Spleen (tissue), 13 donors: ENCODE results near the gene ZNF687. TPM values are rescaled to one million over a fixed set of nuclear protein-coding genes. Genes with fewer than 3 reads are reported as not detected.

ENCODE experiments used
- DNase-seq: peaks from one replicate; pipeline ENCODE4 v3.0.0-alpha.2; 2020
- H3K27ac ChIP-seq, 8 donors: fragments of 200-600 bp; sonication (generic) in 7 of 8; 1 replicate in 4 of 8; 2 replicates in 4 of 8; pipeline versions ENCODE4 v1.5.0 to v1.8.0; 2016 to 2021; ENCODE audit warnings: inconsistent platforms in 4 of 8, mild to moderate bottlenecking in 4 of 8, moderate library complexity in 1 of 8
- H3K27me3 ChIP-seq, 7 donors: fragments of 200-600 bp; sonication (generic) in 6 of 7; replicated peaks in 1 of 7; 1 replicate in 4 of 7; 2 replicates in 3 of 7; pipeline versions ENCODE4 v1.5.0 to v1.8.0; 2016 to 2021; ENCODE audit warnings: inconsistent platforms in 3 of 7, mild to moderate bottlenecking in 1 of 7
- H3K36me3 ChIP-seq, 6 donors: fragments of 200-600 bp; sonication (generic) in 5 of 6; 1 replicate in 4 of 6; 2 replicates in 2 of 6; pipeline versions ENCODE4 v1.5.0 to v1.8.0; 2016 to 2021; ENCODE audit warnings: inconsistent platforms in 2 of 6
- H3K4me1 ChIP-seq, 6 donors: fragments of 200-600 bp; sonication (generic) in 5 of 6; 1 replicate in 3 of 6; 2 replicates in 3 of 6; pipeline versions ENCODE4 v1.5.0 to v1.8.0; 2016 to 2021; ENCODE audit warnings: inconsistent platforms in 3 of 6
- H3K4me3 ChIP-seq, 8 donors: fragments of 200-600 bp; sonication (generic) in 7 of 8; 1 replicate in 4 of 8; 2 replicates in 4 of 8; pipeline versions ENCODE4 v1.5.0 to v1.8.0; 2016 to 2021; ENCODE audit warnings: inconsistent platforms in 4 of 8, mild to moderate bottlenecking in 4 of 8, moderate library complexity in 2 of 8
- H3K9me3 ChIP-seq, 8 donors: fragments of 200-600 bp; sonication (generic) in 7 of 8; 1 replicate in 4 of 8; 2 replicates in 4 of 8; pipeline versions ENCODE4 v1.5.0 to v1.8.0; 2016 to 2021; ENCODE audit warnings: inconsistent platforms in 4 of 8
- POLR2A ChIP-seq, 3 donors: fragments of 450-650 bp; IDR thresholded peaks; one replicate each; pipeline ENCODE4 v1.5.1; 2017; ENCODE audit warnings: antibody characterized with exemption in 3 of 3, mild to moderate bottlenecking in 1 of 3
- POLR2AphosphoS5 ChIP-seq, 3 donors: sonication (generic); formaldehyde crosslinking; IDR thresholded peaks; one replicate each; pipeline ENCODE4 v1.5.1; 2017; ENCODE audit warnings: antibody characterized with exemption in 3 of 3
- WGBS, 5 donors: extraction: QIAGEN DNeasy Blood & Tissue Kit in 3 of 5; methylation state at CpG; one replicate each; pipeline versions ENCODE4 v1.1.5 to v1.1.7; 2013 to 2018; 5-methylcytosine and 5-hydroxymethylcytosine counted together
- intact Hi-C: fragments of 100-400 bp; cut with DNase I; formaldehyde crosslinking; loops from one replicate; pipeline ENCODE4 v1.15.0; 2023; ENCODE audit warnings: low total_unique reads
- long read RNA-seq, 2 donors: transcript quantifications; one replicate each; lab custom pipeline, GENCODE V29; 2026
- polyA plus RNA-seq, 3 donors: library from polyadenylated mRNA; stranded (reverse); fragments of 200-250 nt; gene quantifications; one replicate each; pipeline ENCODE4 v1.2.1, GENCODE V29; 2013
- total RNA-seq, 7 donors: library from RNA; depleted of rRNA in 3 of 7; stranded (reverse); fragments of >200 nt in 3 of 7; fragmentation: NEBNext Ultra II Directional in 4 of 7; extraction: Animal tissue kit (Norgen Biotek cat#: 25700) in 4 of 7; gene quantifications; one replicate each; pipeline versions ENCODE4 v1.1.0 to v1.2.1, GENCODE V29; 2016 to 2021
- TF ChIP-seq, protein P1 (sequence below), 11 experiments: fragments of 200-600 bp in 7 of 11; fragments of 450-650 bp in 4 of 11; sonication (generic) in 4 of 11; IDR thresholded peaks in 8 of 11; conservative IDR thresholded peaks in 3 of 11; 1 replicate in 7 of 11; 2 replicates in 4 of 11; pipeline versions ENCODE4 v1.4.0 to v1.8.0; 2016 to 2021; ENCODE audit warnings: antibody characterized with exemption in 11 of 11, inconsistent platforms in 4 of 11, mild to moderate bottlenecking in 1 of 11
- donor health status: healthy with polysubstance abuse.
- donor health status: DM: no; HTN: no; CAD: no; lungs with moderate emphysema.
- donor health status: DM: no; HTN: no; CAD: no.
- donor health status: Bipolar disorder and iron deficiency.
- donor health status: healthy.
- donor health status: DM: no; HTN: no; CAD: no.
- donor health status: DM: yes; HTN: yes; CAD: no.

Gene ZNF687, protein sequence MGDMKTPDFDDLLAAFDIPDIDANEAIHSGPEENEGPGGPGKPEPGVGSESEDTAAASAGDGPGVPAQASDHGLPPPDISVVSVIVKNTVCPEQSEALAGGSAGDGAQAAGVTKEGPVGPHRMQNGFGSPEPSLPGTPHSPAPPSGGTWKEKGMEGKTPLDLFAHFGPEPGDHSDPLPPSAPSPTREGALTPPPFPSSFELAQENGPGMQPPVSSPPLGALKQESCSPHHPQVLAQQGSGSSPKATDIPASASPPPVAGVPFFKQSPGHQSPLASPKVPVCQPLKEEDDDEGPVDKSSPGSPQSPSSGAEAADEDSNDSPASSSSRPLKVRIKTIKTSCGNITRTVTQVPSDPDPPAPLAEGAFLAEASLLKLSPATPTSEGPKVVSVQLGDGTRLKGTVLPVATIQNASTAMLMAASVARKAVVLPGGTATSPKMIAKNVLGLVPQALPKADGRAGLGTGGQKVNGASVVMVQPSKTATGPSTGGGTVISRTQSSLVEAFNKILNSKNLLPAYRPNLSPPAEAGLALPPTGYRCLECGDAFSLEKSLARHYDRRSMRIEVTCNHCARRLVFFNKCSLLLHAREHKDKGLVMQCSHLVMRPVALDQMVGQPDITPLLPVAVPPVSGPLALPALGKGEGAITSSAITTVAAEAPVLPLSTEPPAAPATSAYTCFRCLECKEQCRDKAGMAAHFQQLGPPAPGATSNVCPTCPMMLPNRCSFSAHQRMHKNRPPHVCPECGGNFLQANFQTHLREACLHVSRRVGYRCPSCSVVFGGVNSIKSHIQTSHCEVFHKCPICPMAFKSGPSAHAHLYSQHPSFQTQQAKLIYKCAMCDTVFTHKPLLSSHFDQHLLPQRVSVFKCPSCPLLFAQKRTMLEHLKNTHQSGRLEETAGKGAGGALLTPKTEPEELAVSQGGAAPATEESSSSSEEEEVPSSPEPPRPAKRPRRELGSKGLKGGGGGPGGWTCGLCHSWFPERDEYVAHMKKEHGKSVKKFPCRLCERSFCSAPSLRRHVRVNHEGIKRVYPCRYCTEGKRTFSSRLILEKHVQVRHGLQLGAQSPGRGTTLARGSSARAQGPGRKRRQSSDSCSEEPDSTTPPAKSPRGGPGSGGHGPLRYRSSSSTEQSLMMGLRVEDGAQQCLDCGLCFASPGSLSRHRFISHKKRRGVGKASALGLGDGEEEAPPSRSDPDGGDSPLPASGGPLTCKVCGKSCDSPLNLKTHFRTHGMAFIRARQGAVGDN
- total RNA-seq (10 to 100 TPM; 27.3 to 46.6 (median 33.4) TPM), polyA plus RNA-seq (10 to 100 TPM in 1 of 3 donors, 1 to 10 TPM in 2; 9.1 to 17.7 (median 9.8) TPM)
- long read RNA-seq, donor 1, partial matches to known transcripts: 22 of 25 reads
- long read RNA-seq, donor 1, other reads (novel, unspliced or antisense): 0 of 25 reads
- long read RNA-seq, donor 2, partial matches to known transcripts: 14 of 15 reads
- long read RNA-seq, donor 2, other reads (novel, unspliced or antisense): 0 of 15 reads

DNA sequence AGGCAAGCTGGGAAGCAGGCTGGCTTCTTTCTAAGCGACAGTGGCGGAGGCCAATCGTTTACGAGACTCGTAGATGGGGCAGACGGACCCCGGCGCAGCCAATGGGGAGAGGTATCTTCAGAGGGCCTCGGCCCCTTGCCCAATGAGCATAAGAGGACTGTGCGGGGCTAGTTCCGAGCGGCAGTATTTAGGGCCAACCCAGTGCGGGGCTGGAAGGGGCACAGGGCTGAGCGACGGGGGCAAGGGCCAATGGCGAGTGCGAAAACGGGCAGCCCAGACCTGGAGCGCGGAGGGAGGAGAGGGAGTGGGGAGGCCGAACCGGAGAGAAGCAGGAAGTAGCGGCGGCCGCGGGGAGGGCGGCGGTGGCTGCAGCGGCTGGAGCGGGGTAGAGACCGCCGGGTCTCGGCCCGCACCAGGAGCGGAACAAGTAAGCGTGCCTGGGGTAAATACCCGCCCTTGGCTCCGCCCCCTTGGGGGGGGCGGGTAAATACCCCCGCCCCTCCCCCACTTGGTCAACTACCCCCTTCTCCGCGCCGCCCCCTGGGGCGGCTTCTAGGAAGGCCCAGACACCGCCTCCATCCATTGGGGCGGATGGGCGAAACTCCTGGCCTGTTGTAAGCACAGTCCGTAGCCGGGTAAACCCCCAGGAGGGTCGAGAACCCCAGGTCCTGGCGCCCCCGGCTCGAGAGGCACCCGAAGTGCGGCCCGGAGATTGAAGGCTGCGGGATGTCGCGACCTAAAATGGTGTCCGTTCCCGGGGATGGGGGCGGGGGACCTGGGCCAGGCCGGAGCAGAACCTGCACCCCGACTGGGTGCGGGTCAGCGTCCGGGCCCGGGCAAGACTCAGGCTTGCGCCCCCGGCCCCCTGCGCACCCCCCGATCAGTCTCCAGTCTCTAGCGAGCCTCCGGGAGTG is at the start of gene ZNF687:
Gene ZNF687, plus strand, starts transcription at position 331 of the 914 bp plus-strand sequence. CDS start 3,993 bp downstream, outside the sequence.
- H3K9me3 ChIP-seq: no peaks in the 10 kb centered on the region
- intact Hi-C loops: loop anchor here (10.0 kb wide), 1 partner anchor 63 kb away; the partner anchor contains the start of gene RFX5
- peak; percentile 29 to 85 (median 49) for TF ChIP-seq POLR2A (IDR thresholded peaks at IDR 0.05)
- TF ChIP-seq, protein P1, sequence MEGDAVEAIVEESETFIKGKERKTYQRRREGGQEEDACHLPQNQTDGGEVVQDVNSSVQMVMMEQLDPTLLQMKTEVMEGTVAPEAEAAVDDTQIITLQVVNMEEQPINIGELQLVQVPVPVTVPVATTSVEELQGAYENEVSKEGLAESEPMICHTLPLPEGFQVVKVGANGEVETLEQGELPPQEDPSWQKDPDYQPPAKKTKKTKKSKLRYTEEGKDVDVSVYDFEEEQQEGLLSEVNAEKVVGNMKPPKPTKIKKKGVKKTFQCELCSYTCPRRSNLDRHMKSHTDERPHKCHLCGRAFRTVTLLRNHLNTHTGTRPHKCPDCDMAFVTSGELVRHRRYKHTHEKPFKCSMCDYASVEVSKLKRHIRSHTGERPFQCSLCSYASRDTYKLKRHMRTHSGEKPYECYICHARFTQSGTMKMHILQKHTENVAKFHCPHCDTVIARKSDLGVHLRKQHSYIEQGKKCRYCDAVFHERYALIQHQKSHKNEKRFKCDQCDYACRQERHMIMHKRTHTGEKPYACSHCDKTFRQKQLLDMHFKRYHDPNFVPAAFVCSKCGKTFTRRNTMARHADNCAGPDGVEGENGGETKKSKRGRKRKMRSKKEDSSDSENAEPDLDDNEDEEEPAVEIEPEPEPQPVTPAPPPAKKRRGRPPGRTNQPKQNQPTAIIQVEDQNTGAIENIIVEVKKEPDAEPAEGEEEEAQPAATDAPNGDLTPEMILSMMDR (IDR thresholded peaks at IDR 0.05 in 8 of 11, conservative IDR thresholded peaks at IDR 0.05 in 3 of 11): peak in 3 of 11 experiments; percentile 13 to 21 (median 18)
- peak; percentile 85 to 95 (median 93) for TF ChIP-seq POLR2AphosphoS5 (IDR thresholded peaks at IDR 0.05)
- H3K27me3 ChIP-seq: no peaks in the 10 kb centered on the region
- DNase-seq: peak; percentile 100
- peaks cover 13 to 69% (median 41%) of the 10 kb centered on the region in 6 donors for H3K4me1 ChIP-seq
- H3K27ac ChIP-seq: peak within 1 kb of the TSS; percentile 95 to 99 (median 98)
- 0 to 1% (median 1%) methylated on average over 32 to 74 of the region's 74 CpGs for WGBS, 5 donors
- H3K36me3 ChIP-seq: peaks cover 0 to 27% (median 20%) of the 10 kb centered on the region in 6 donors
- peak within 1 kb of the TSS; percentile 80 to 98 (median 90) for H3K4me3 ChIP-seq

DNA sequence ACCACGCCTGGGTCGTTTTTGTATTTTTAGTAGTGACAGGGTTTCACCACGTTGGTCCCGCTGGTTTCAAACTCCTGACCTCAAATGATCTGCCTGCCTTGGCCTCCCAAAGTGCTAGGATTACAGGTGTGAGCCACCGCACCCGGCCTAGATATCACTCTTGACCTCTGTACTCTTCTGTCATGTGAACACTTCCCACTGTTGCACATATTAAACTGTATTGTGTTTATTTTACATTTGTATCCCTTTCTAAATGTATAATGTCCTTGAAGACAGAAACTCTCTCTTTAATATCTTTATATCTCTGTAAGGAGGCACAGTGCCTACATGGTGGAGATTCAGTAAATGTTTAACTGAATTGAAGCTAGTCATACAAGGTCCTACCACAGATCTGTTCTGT is 46.9 kb upstream of the ZNF687 start:
- no peak overlapping the region for H3K27ac ChIP-seq
- WGBS, 5 donors: 79 to 95% (median 90%) methylated on average over 6 of the region's 6 CpGs
- no peaks in the 10 kb centered on the region for H3K27me3 ChIP-seq
- intact Hi-C loops: no loop called here
- DNase-seq: no peak
- H3K36me3 ChIP-seq: peaks cover 0 to 100% (median 98%) of the 10 kb centered on the region in 6 donors
- H3K4me3 ChIP-seq: no peak overlapping the region
- no peaks in the 10 kb centered on the region for H3K9me3 ChIP-seq
- TF ChIP-seq POLR2A (IDR thresholded peaks at IDR 0.05) (no peak), POLR2AphosphoS5 (IDR thresholded peaks at IDR 0.05) (no peak)
- TF ChIP-seq, protein P1 (IDR thresholded peaks at IDR 0.05 in 8 of 11, conservative IDR thresholded peaks at IDR 0.05 in 3 of 11): no peak
- peaks cover 0 to 12% (median 0%) of the 10 kb centered on the region in 6 donors for H3K4me1 ChIP-seq
